NCI-H2171 treated with DMSO at 0.1 percent for 48 hours (cell line): ENCODE data around the gene LRRC59.

ENCODE experiments used
- DNase-seq: peaks from one replicate; lab custom pipeline; 2025; lab: John Stamatoyannopoulos, UW

The LRRC59 gene

GRCh38 chr17:50361561-50362480 is 35.5 kb downstream of the LRRC59 start:
- peak; percentile 31 for DNase-seq

DNA sequence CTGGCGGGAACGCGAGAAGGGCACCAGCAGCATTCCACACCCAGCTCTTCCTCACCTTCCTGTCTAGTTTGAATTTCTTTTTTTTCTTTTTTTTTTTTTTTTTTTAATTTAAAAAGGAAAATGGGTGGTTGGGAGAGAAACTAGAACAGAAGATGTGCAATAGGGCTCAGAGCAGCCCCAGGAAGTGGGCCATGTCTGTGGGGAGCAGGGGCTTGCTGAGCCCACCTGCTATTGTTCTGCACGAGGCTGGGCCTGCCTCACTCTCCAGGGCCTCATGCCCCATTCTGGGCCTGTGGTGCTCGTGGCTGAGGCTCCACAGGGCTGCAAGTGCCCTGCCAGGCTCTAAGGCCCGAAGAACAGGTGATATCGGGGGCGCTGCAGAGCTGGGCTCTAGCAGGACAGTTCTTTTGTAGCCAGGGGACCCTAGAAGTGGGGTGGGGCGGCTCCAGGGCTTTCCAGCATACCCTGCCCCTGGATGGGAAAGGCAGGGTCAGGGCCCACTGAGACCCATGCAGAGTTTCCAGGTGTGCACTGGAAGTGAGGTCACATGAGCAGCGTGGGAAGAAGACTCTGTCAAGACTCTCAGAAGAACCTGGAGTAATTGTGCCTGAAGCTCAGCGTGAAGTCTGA is 36.7 kb downstream of the LRRC59 start:
- DNase-seq: no peak

- no peak for DNase-seq
Measured at GRCh38 chr17:50359998-50360461, 37.3 kb downstream of the LRRC59 start.

DNA sequence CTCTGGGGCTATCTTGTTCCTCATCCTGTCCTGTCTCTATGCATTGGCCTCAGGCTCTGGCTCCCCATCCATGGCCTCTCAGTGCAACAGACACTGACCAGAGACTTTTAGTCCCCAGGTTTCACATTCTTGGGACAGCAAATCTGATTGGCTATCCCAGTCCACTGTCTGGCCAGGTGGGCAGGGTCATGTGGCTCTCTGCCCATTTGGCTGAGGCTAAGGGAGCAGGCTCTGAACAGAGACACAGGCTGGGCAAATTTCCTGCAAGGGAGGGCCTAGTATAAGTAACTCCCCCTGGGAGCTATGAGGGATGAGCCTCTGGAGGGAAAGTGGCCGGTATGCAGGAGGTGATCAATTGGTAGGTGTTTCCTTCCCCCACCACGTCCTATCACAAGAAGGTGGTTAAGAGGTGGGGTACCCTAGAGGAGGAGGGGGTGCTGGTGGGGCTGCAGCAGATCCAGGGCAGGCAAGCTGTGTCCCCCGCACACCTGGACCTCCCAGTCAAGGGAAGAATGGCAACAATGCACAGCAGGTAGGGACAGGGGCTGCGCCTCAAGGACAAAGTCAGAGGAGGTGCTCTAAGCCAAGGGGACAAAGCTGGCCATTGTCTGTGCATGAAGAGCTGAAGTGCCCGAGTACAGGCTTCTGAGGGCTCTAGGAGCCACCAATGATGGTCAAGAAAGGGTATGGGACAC is 38.2 kb downstream of the LRRC59 start:
- DNase-seq: no peak

DNA sequence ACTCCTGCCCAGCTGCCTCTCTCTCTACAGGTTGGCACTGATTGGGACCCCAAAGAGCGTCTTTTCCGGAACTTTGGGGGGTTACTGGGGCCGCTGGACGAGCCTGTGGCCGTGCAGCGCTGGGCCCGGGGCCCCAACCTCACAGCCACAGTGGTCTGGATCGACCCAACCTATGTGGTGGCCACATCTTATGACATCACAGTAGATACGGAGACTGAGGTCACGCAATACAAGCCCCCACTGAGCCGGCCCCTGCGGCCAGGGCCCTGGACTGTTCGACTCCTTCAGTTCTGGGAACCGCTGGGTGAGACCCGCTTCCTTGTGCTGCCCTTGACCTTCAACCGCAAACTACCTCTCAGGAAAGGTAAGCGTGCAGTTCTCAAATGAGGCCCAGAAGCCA is 39.1 kb downstream of the LRRC59 start:
- no peak for DNase-seq

- DNase-seq: no peak
Measured at GRCh38 chr17:50356892-50357510, 40.3 kb downstream of the LRRC59 start.

- no peak for DNase-seq
Measured at GRCh38 chr17:50356418-50356817, 40.9 kb downstream of the LRRC59 start.

- no peak for DNase-seq
Measured at GRCh38 chr17:50355701-50356341, 41.5 kb downstream of the LRRC59 start.

DNA sequence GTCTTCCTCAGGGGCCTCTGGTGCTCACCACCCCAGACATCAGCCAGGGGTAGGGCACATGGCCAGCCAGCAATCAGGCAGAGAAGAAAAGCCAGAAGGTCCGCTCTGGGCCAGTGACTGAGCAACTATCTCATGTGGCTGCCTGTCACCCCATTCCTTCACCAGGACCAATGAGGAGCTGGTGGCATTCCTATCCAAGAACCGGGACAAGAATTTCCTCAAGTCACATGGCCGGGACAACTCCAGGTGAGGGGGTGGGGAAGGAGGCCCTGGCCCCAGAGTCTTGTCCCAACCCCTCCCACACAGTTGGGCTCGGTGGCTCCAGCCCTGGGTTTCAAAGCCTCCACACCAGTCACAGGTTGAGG is 42.0 kb downstream of the LRRC59 start:
- no peak for DNase-seq

GRCh38 chr17:50354776-50355175 is 42.5 kb downstream of the LRRC59 start:
- DNase-seq: no peak

GRCh38 chr17:50354198-50354597 is 43.1 kb downstream of the LRRC59 start:
- no peak for DNase-seq

GRCh38 chr17:50353600-50354195 is 43.6 kb downstream of the LRRC59 start:
- DNase-seq: no peak

DNA sequence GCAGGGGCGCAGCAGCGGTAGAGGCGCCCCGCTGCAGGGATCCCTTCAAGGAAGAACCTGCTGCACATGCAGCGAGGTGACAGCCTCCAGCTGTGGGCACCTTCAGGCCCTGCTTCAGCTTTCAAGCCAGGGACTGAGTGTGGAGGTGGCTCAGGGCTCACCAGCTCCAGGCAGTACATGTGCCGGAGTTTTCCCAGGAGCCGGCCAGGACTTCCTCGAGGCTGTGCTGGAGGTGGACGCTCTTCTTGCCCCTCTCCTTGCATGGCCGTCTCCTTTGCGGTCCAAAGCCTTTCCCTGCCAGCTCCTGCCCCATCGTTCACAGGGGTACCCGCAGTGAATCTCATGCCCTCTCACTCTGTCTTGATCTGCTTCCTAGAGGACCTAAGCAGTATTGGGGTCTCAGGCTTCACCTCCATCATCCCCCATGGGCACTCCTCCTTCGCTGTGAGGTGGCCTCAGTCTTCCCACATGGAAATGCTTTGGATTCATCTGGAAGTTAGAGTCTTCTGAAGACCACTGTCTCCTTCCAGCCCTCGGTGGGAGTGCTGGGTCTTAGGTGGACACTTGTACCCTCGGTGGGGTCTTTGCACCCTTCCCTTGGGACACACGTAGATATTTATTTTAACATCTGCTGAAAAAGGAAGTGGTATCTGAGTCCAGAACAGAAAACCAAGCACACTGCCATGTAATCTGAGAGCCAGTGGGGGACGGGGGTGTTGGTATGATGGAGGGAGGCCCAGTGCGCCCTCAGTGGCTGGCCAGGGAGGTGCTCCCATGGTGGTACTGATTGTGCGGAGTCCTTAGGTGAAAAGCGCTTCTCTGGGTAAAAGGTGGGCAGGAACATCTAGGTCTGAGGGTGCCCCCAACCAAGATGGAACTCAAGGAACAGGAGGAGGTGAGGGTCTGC is 44.4 kb downstream of the LRRC59 start:
- no peak for DNase-seq

DNA sequence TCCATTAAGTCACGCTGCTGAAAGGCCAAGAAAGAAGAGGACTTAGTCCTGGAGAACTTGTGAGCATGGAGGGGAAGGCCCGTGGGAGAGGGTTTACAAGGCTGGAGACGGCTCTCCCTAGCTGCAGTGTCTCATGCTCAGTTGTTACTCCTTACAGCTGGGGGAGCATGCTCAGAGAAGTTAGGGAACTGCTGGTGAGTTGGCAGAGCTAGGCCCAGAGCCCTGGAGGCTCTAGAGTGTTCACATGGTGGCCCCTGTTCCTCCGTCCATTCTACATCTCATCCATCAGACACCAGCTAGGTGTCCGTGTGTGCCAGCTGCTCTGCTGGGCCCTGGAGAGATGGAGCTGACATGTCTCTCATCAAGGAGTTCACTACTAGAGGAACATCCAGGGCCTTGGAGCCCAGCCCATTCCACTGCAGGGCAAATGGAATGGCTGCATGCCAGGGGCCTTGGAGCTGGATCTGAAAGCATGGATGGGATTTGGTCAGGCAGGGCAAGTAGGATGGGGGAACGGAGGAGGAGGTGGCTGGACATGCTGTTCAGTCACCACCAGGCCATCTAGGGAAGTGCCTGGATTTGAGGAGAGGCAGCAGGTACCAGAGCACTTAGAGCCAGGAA is 45.1 kb downstream of the LRRC59 start:
- DNase-seq: no peak

- no peak for DNase-seq
Measured at GRCh38 chr17:50350733-50351132, 46.6 kb downstream of the LRRC59 start.

GRCh38 chr17:50349243-50349600 is 48.1 kb downstream of the LRRC59 start:
- DNase-seq: no peak

GRCh38 chr17:50348522-50349242 is 48.6 kb downstream of the LRRC59 start:
- DNase-seq: no peak

DNA sequence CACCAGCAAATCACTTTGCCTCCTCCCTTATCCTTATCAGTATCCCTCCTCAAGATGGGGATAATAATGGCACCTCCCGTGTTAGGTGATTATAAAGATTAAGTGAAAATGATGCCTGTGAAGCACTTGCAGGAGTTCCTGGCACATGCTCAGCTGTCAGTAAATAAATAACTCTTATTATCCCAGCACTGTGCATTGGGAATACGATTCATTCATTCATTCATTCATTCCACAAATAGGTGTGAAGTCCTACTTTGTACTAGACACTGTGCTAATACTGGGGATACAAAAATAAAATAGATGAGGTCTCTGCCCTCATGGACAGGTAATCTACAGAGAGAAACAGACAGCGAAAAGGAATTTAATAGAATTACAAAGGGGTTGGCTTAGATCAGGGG is 49.4 kb downstream of the LRRC59 start:
- no peak for DNase-seq
